HG02642 (cell line): Measurements from ENCODE around the gene ANAPC10.

Experiments
- ATAC-seq: cut with Tn5 transposase; IDR thresholded peaks from one replicate; pipeline ENCODE4 v1.9.1; 2021; ENCODE audit warnings: mild to moderate bottlenecking; ENCODE audit not compliant: unreplicated experiment, poor library complexity

The ANAPC10 gene

DNA sequence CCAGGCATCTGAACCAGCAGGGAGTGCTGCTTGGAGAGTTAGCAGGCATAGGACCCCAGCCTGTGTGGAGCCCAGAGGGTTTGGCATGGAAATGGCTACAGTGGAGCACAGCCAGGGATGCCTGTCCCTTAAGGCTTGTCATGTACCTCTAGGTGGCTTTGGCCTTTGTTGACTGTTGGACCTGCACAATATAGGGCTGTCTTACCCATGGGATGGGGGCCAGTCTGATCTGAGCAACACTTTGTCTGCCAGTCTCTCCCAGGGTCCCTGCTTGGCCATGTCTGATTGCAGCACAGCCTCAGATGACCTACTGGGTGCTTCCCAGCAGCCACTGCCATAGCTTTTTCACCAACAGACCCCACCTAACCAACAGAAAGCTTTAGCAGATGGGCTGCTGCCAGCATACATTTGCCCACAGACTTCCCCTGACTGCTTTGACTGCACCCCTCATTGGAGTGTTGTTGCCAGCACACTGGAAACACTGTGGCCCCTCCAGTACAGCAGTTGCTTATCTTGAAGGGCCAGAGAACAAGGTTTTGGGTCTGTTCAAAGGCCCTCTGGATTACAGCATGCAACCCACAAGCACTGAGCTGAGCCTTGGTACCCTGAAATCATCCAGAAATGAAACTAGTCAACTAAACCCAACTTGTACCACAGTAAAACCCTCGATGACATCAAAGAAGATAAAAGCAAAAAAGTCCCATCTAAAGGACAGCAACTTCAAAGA is 22.1 kb downstream of the ANAPC10 start:
- ATAC-seq, result no peak

DNA sequence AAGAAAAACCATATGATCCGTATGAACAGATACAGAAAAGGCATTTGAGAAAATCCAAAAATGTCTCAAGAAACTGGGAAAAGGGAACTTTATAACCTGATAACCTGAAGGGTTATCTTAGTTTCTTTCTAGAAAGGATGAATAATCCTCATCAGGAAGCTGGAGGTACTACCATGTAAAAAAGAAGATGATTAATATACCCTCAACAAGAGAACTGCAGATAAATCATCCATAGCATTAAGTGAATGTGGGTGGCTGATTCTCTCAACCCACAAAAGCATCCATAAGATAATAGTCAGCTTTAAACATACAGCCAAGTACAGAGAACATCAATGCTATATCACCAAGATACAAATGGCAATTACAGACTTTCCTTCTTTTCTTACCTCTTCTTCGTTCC is 26.4 kb downstream of the ANAPC10 start:
- no peak for ATAC-seq

DNA sequence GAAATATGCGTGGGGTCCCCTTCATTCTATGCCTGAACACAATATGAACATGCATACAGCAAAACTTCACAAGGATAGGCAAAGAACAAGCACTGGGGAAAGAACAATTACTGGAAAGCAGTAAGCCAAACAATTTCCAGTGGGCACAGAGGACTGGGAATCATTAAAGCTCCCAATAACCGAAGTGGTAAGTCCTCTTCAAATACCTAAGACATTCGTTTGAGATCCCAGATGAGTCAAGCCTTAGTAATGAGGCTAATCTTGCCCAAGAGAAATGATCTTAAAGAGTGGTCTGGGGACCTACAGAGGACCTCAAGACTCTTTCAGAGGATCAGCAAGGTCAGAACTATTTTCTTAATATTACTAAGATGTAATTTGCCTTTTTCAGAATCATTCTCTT is 28.6 kb downstream of the ANAPC10 start:
- no peak for ATAC-seq

DNA sequence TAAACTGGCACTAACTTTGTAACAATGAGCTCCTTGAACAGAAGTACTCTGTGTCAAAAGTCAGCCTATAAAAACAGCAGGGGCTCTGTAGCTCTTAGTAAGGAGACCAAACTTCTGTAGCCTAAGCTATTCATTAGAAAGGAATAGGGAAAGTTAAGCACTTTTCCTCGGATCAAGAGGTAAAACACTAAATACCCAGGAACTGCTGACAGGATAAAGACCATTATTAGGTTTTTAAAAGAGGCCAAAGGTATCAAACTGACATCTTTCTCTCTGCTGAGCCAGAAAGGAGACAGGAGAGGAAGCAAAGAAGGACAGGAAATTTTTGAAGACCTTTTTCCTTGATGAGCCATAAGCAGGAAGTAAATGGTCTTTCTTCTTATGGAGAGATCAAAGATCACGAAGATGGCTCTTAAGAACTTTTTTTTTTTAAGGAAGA is 31.9 kb downstream of the ANAPC10 start:
- ATAC-seq, result no peak

DNA sequence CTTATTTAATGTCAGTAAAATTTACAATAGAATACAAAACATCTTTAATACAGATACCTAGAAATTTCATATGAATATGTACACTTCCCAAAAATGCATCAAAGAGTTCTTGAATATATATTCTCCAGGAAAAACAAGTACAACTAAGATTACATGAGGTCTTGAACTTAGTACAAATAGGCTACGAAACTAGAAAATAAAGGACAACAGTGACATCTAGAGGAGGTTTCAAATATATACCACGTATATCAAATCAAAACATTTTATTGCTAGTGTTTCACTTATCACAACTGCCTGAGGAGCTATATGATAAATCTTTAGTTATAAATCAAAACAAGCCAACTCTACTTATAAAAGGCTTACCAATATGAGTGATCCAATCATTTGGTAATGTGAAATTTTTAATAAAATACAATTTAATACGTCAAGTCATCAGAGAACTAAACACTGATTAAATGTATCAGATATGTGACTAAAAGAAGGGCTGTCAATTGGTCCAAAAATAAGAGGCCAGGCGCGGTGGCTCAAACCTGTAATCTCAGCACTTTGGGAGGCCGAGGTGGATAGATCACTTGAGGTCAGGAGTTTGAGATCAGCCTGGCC is 36.6 kb downstream of the ANAPC10 start:
- no peak for ATAC-seq

DNA sequence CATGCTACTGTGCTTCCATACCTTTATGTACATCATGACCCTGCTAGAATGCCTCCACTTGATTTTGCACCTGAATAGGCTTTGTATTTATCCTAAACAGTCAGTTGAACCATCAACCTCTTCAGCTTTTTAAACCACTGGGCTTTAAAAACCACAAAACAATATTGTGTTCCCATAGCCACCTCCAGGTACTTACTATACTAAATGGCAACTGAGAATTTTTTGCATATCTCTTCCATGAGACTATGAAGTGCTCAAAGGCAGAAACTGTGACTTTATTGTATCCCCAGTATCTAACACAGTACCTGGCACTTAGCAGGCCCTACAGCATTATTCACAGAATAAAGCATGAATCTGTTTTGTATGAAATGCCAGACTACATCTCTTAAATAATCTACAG is 39.7 kb downstream of the ANAPC10 start:
- ATAC-seq, result no peak

DNA sequence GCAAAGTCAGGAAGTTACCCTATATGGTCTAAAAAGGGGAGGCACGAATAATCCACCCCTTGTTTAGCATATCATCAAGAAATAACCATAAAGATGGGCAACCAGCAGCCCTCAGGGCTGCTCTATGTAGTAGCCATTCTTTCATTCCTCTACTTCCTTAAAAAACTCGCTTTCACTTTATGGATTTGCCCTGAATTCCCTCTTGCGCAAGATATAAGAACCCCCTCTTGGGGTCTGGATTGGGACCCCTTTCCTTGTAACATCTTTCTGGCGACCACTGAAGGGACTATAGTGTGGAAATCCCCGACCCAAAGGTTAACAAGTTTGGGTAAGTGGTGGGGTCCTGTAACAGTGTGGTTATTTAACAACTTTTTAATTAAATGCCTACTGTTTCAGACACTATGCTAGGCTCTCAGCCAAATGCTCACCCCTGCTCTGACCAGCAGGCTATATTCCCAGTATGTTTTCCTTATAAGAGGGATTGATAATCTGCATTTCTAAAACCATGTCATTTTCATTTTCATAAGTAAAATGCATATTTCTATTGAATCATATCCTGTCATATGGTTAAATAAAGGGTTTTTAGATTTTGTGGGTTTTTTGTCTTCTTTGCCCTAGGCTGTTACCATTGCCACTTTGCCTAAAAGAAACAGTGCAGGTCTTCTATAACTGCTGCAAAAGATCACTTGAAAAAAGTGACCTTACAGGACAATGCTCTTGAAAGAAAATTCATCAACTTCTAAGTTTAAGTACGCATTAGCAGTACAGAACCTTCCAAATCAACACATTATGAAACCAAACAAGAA is 41.5 kb downstream of the ANAPC10 start:
- no peak for ATAC-seq

DNA sequence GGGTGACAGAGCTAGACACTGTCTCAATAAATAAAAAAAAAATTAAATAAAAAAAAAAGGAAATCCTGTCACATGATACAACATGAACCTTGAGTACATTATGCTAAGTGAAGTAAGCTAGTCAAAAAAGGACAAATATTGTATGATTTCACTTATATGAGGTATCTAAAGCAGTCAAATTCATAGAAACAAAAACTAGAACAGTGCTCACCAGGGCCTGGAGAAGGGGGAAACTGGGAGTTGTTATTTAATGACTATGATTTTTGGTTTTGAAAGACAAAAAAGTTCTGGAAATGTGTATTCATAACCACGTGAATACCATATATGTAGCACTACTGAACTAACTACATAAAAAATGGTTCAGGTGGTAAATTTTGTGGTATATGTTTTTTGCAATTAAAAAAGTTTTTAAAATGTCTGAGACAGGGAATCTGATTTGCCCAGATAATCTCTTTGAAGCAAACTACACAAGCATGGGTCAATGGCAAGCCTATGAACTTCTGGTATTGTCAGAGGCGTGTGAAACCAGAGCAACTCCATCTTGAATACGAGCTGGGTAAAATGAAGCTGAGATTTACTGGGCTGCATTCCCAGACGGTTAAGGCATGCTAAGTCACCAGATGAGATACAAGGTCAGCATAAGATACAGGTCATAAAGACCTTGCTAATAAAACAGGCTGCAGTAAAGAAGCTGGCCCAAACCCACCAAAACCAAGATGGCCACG is 42.3 kb downstream of the ANAPC10 start:
- ATAC-seq, result no peak

DNA sequence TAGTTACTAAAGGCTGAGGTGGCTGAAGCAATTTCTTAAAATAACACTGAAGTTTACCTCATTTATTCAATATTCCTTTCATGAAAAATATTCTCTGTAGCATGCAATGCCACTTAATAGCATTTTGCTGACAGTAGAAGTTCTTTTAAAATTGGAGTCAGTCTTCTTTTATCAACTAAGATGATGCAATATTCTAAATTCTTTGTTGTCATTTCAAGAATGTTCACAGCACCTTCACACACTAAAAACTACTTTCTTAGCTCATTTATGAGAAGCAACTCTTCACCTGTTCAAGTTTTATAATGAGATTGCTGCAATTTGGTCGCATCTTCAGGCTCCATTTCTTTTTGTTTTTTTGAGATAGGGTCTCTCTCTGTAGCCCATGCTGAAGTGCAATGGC is 48.8 kb downstream of the ANAPC10 start:
- no peak for ATAC-seq

DNA sequence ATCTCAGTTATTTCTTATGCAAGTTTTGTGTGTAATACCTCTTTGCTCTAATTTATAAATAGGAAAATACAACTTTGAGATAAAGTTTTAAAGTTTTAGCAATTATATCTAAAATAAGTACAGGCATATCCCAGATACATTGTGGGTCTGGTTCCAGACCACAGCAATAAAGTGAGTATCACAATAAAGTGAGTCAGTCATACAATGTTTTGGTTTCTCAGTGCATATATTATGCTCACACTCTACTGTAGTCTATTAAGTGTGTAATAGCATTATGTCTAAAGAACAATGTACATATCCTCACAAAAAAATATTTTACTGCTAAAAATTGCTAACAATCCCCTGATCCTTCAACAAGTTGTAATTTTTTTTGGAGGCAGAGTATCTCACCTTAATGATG is 49.2 kb downstream of the ANAPC10 start:
- no peak for ATAC-seq

DNA sequence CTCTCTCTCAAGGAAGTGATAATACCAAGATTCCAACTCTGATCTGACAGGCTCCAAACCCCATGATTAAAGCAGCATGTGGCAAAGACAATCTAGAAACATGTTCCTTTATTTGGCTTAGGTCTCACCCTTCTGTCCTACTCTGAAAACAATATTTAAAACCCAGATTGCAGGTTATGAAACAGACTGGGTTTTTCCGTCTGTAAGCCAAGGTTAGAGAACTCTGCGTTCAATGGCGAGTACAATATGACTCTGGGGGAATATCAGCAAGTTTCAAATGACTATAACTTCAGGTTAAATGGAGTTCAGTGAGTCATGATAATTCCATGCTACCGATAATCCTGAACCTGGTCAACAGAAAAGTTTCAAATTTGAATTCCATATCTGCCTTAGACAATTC is 50.8 kb downstream of the ANAPC10 start:
- ATAC-seq, result peak; percentile 75

DNA sequence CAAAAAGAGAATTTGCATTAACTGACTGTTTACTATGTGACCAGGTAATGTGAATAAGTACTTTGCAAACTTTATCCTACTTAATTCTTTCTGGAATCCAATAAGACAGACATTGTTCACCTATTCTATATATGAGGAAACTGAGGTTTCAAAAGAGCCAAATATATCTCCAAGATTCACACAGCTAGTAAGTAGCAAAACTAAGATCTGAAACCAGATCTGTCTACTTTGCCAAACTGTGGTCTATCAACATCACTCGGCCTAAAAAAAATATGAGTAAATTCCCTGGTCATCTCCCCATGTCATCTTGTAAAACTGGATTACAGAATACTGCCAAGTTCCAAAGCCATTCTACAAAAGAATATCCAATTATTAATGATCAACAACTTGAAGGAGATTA is 52.8 kb downstream of the ANAPC10 start:
- ATAC-seq, result no peak

DNA sequence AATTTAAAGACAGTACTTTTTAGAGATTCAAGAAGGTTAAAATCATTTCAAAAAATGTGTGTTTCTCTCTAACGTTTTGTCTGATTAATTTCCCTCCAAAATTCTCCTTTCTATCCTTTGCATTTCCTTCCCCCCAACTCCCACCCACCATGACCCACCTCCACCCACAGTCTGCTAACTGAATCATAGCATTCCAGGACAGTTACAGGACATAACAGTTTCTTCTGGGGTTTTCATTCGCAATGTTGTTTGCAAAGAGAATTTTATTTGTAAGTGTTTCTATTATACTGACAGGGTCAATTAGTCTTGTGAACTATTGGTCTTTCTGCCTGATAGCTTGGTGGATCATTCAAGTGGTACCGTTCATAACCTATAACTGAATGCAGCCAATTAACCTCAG is 53.7 kb downstream of the ANAPC10 start:
- ATAC-seq, result no peak

DNA sequence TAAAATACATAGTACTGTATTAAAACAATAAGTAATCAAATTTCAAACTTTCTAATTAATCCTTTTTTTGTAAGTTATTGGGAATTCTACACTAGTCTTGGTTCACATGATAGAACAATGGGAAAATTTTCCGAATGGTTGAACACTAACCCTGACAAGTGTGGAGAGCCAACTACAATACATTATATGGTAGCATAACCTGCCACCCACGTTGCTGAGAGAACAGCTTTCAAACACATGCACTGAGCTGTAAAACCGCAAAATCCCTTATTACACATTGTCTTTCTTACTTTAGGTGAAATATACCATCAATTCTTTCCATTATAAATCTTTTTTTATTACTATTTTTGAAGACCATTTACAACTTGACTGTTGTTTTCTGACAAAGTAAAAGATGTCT is 54.7 kb downstream of the ANAPC10 start:
- ATAC-seq, result no peak

DNA sequence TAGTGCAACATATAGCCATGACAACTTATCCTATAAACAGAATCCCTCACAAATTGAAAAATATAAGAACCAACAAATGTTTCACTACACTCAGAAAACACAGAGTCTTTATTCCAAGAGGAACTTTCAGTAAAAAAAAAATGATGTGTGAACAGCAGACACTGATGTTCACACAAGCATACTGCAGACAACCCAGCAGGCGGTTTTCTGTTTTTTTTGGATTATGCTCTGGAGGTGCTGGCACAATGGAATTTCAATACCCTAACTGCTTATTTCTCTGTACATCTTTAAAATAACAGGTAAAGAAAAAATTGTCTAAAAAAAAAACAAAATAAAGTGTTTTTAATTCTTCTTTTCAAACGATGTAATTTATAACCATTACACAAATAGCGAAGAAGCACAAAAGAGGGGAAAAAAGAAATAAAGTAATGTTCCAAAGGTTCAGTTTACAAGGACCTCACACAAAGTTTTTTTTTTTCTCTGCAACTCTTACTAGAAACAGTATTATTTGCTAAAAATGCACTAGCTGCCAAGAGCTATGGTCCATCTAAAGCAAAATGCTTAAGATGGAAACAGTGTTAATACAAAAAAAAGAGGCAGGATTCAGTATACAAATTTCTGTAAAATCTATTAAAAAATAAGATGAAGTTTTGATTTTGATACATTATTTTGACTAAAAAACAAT is 55.3 kb downstream of the ANAPC10 start:
- no peak for ATAC-seq

DNA sequence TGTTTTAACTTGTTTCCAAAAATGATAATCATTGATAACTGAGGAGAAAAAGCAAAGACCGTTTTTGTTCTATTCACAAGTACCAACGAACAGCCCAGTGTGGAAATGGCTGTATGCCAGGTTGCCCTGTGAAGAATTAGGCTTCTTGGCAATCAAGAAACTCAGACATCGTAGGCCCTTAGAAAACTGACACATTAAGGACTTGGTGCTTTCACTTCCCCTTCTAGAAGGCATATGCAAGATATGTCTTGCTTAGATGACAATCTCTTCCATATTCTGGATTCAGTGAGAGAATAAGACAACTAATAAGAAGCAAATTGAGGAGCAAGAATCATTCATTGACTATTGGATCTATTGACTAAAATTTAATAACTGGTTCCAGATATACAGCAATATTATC is 56.6 kb downstream of the ANAPC10 start:
- ATAC-seq, result peak; percentile 93

DNA sequence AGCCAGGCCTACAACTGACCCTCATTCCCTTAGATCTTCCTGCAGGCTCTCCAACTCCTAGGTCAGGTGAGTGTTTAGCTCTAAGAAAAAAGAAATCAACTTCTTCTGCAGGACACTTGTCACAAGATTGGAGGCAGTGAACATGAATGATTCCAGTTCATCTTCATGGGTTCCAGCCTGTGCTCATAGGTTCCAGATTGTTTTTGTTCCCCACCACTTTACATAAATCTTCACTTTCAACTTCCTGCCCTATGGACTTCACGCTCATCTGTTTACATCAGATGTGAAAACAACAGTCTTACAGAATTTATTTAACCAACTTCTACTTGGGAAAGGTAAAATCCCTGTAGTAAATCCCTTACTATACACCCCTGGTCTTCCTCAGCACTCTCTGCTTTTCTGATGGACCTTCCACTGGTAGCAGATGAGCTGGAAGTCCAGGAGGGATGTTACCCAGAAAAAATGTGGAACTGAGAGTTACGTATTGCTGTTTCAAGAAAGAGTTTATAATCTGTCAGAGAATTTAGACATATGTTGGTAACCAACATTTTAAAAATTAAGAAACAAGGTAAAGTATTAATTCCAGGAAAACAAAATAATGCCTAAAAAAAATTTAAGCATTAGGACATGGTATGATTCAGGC is 62.4 kb downstream of the ANAPC10 start:
- ATAC-seq, result no peak

DNA sequence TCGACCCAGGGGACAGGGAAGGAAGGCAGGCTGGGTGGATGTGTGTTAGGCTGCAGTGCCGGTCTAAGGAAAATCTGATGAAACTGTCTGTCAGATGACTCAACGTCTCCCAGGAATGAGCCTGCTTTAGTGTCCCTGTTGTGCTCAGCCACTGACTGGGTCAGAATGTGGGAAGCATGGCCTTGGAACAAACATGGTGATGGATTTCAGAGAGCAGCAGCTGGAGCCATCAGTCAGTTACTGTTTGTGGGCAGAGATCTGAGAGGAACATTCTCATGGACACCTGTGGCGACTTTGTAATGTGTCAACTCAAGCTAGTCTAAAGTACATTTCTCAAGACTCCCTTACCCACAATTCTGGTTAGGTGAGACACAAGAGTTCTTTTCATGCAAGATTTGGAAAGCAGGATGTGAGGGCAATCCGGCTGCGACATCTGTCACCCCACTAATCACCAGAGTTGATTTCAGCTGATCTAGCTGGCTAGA is 63.2 kb downstream of the ANAPC10 start:
- no peak for ATAC-seq

DNA sequence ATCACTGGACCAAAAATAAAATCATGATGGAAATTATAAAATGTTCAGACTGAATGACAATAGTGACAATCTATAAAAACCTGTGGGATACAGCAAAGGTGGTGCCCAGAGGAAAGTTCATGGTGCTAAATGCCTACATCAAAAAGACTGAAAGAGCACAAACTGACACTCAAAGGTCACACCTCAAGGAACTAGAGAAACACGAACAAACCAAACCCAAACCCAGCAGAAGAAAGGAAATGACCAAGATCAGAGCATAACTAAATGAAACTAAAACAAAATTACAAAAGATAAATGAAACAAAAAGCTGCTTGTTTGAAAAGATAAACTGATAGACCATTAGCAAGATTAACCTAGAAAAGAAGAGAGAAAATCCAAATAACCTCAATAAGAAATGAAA is 78.7 kb downstream of the ANAPC10 start:
- no peak for ATAC-seq

DNA sequence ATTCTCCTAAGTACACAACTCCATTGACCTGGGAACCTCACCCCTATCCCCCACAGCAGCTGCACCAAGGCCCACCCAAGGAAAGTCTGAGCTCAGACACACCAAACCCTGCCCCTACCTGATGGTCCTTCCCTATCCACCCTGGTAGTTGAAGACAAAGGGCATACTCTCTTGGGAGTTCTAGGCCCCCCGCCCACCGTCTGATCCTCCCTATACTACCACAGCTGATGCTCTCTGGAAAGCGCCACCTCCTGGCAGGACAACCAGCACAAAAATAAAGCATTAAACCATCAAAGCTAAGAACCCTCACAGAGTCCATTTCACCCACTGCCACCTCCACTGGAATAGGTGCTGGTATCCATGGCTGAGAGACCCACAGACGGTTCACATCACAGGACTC is 83.6 kb downstream of the ANAPC10 start:
- no peak for ATAC-seq
